ENCODE data around the gene ANTXRL. TPM values are rescaled to one million over a fixed set of nuclear protein-coding genes. Genes with fewer than 3 reads are reported as not detected.
"Not testable (repeated sequence)": the region's sequence is repeated elsewhere in the genome, so short reads cannot be mapped to it uniquely, and the experiment has no call there.

ANTXRL gene
- total and polyA plus RNA-seq, 2 of the 8 experiments (the other 6 are each of a cell fraction or from before 2014, with no cell fraction given) = not detected

- TF ChIP-seq E2F6 (IDR thresholded peaks at IDR 0.05) (no peak), KDM5A (IDR thresholded peaks at IDR 0.05; ENCODE audit: low read length) (no peak), GABPA (IDR thresholded peaks at IDR 0.05; ENCODE audit: borderline replicate concordance, insufficient read depth, low read length) (no peak), YY1 (IDR thresholded peaks at IDR 0.05; ENCODE audit: low read depth, low read length) (no peak), POU5F1 (IDR thresholded peaks at IDR 0.05; ENCODE audit: low read depth, low read length) (no peak), SRF (IDR thresholded peaks at IDR 0.05; ENCODE audit: low read depth, low read length) (no peak)
These were observed 13.0 kb downstream of the ANTXRL start (continued) for GRCh38 chr10:46299536-46300369.

DNA sequence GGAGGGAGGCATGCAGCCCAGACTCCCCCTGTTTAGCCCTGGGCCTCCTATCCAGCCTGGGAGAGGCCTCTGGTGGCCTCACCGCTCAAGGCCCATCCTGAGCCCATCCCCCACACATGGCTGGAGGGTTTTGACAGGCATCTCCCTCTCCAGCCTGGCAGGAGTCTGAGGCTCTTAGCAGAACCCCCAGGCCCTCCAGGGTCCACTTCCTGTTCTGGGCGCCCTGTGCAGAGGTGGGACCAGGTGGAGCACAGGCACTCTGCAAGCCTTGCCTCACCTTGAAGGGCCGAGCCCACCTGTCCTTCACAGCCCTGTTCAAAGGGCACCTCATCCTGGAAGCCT lies 13.5 kb downstream of the ANTXRL start:
- 0 out of 2 replicates have a peak overlapping the region, but pooled peaks have one; percentile 22 for H4K8ac ChIP-seq (ENCODE audit: extremely low read depth, insufficient read depth, low read length)
- H3K27ac ChIP-seq (ENCODE audit: low read depth, low read length); H2BK12ac ChIP-seq (ENCODE audit: low read depth, low read length); H3K79me2 ChIP-seq (ENCODE audit: control insufficient read depth in 1 of 2, insufficient read depth in 2 of 2, low read length in 2 of 2); H3K9me3 ChIP-seq (ENCODE audit: insufficient read depth in 2 of 2, low read depth in 1 of 2, low read length in 1 of 2); H2AFZ ChIP-seq (ENCODE audit: low read length); H3K23ac ChIP-seq (ENCODE audit: insufficient read length); H3K4me1 ChIP-seq (replicated peaks in 1 of 4; ENCODE audit: control insufficient read depth in 3 of 4, insufficient read depth in 4 of 4, low read length in 3 of 4); FAIRE-seq; H3K4ac ChIP-seq (replicated peaks; ENCODE audit: insufficient read length, low read depth, low read length); H4K20me1 ChIP-seq (replicated peaks in 1 of 2; ENCODE audit: control insufficient read depth in 1 of 2, insufficient read depth in 2 of 2, low read length in 2 of 2); H3K23me2 ChIP-seq (ENCODE audit: low read depth, low read length); H4K91ac ChIP-seq (replicated peaks; ENCODE audit: insufficient read length, low read length); H2BK120ac ChIP-seq (replicated peaks; ENCODE audit: low read depth, low read length); H3K79me1 ChIP-seq (ENCODE audit: low read depth, low read length); H2AK5ac ChIP-seq (ENCODE audit: low read depth, low read length); H3K56ac ChIP-seq (replicated peaks; ENCODE audit: insufficient read length, low read depth, low read length); H3K9ac ChIP-seq (replicated peaks in 1 of 4; ENCODE audit: extremely low read depth in 1 of 4, low read depth in 3 of 4, low read length in 3 of 4); H3K14ac ChIP-seq (ENCODE audit: insufficient read length); H4K5ac ChIP-seq (ENCODE audit: insufficient read length, low read depth, low read length); H2BK5ac ChIP-seq (ENCODE audit: low read depth, low read length); POLR2A ChIA-PET (ENCODE audit: partially characterized antibody); H2BK20ac ChIP-seq (ENCODE audit: low read length); H3K36me3 ChIP-seq (ENCODE audit: control insufficient read depth in 2 of 4, insufficient read depth in 4 of 4, low read length in 3 of 4); H3K4me3 ChIP-seq (ENCODE audit: extremely low read depth in 1 of 4, insufficient read depth in 2 of 4, low read depth in 3 of 4, low read length in 4 of 4); H3K4me2 ChIP-seq (ENCODE audit: insufficient read depth in 1 of 2, low read depth in 2 of 2, low read length in 2 of 2); H3K27me3 ChIP-seq (replicated peaks in 1 of 4; ENCODE audit: control insufficient read depth in 3 of 4, extremely low read depth in 1 of 4, insufficient read depth in 3 of 4, low read length in 3 of 4); H3K18ac ChIP-seq (ENCODE audit: extremely low read depth, low read length): not testable (repeated sequence)
- CTCF ChIA-PET (ENCODE audit: partially characterized antibody) = interaction anchor here (2.0 kb wide), 1 partner anchor 71 kb away, joined by 6 read pairs; no protein-coding TSS in a partner anchor
- H2BK15ac ChIP-seq (ENCODE audit: low read length) = peak overlapping the region; percentile 46; the same call in 1 of the 2 replicates
- peak in 1 of 2 experiments; percentile 42 for DNase-seq (ENCODE audit: low read depth in 1 of 2, low spot score in 2 of 2)
- WGBS, 2 experiments (ENCODE audit: extremely low coverage in 1 of 2, insufficient coverage in 1 of 2, insufficient read length in 1 of 2, insufficient replicate concordance in 2 of 2, low coverage in 1 of 2, low lambda C conversion rate in 2 of 2, missing lambda C conversion rate in 1 of 2) = 77% methylated on average over 3 of the region's 3 CpGs; no CpG with 5 or more reads in 1 of the 2 experiments

Measured in H1 (cell line).